Measurements from ENCODE around the gene SH3RF3.

- TF ChIP-seq CTCF (IDR thresholded peaks at IDR 0.05; ENCODE audit: insufficient read depth, low read depth, low read length), result no peak
- TF ChIP-seq EZH2 (IDR thresholded peaks at IDR 0.05; ENCODE audit: insufficient read depth, low read length), result no peak
Observed at GRCh38 chr2:109246616-109247015, 117.6 kb downstream of the SH3RF3 start.
